ENCODE measurements around the gene TTBK2. TPM values are rescaled to one million over a fixed set of nuclear protein-coding genes. Genes with fewer than 3 reads are reported as not detected.

TTBK2 gene
- total RNA-seq, 1 donor from 2014 or later = 23.3 TPM

GRCh38 chr15:42692536-42692935, 228.0 kb downstream of the TTBK2 start:
- DNase-seq = no peak
- Histone ChIP-seq H3K27me3 (ENCODE audit: low read depth) (no peaks in the 10 kb centered on the region), H3K9me3 (replicated peaks) (no peaks in the 10 kb centered on the region), H3K27ac (replicated peaks) (no peak overlapping the region), H3K4me1 (no peaks in the 10 kb centered on the region), H3K4me3 (no peak overlapping the region), H3K36me3 (peaks cover 95% of the 10 kb centered on the region)
- TF ChIP-seq CTCF (IDR thresholded peaks at IDR 0.05; ENCODE audit: borderline replicate concordance) = no peak
- intact Hi-C loops (cut with micrococcal nuclease) = no loop called here

GRCh38 chr15:42691770-42692169, 228.8 kb downstream of the TTBK2 start:
- DNase-seq = no peak

GRCh38 chr15:42691308-42691707, 229.3 kb downstream of the TTBK2 start:
- no peak for DNase-seq
- Histone ChIP-seq H3K4me3 (no peak overlapping the region), H3K27me3 (ENCODE audit: low read depth) (no peaks in the 10 kb centered on the region), H3K36me3 (peaks cover 95% of the 10 kb centered on the region), H3K27ac (replicated peaks) (no peak overlapping the region), H3K4me1 (no peaks in the 10 kb centered on the region), H3K9me3 (replicated peaks) (no peaks in the 10 kb centered on the region)
- intact Hi-C loops (cut with micrococcal nuclease) = no loop called here
- TF ChIP-seq CTCF (IDR thresholded peaks at IDR 0.05; ENCODE audit: borderline replicate concordance) = no peak

More at GRCh38 chr15:42691770-42692169, 228.8 kb downstream of the TTBK2 start:
- no peaks in the 10 kb centered on the region for H3K27me3 ChIP-seq (ENCODE audit: low read depth)
- intact Hi-C loops (cut with micrococcal nuclease) = no loop called here
- no peaks in the 10 kb centered on the region for H3K4me1 ChIP-seq
- TF ChIP-seq CTCF (IDR thresholded peaks at IDR 0.05; ENCODE audit: borderline replicate concordance) = no peak
- no peak overlapping the region for H3K4me3 ChIP-seq
- H3K36me3 ChIP-seq = peaks cover 95% of the 10 kb centered on the region
- no peaks in the 10 kb centered on the region for H3K9me3 ChIP-seq (replicated peaks)
- H3K27ac ChIP-seq (replicated peaks) = no peak overlapping the region

Other genes with a start within 250 kb of the TTBK2 start
- gene CDAN1, start 183.7 kb downstream of the TTBK2 start, total RNA-seq = 6.2 TPM
- gene UBR1, start 185.3 kb upstream of the TTBK2 start, total RNA-seq = 24.2 TPM
- 12.2 TPM for gene TMEM62, start 212.8 kb upstream of the TTBK2 start, total RNA-seq